BLaER1 treated with 17β-estradiol and CSF1 and Interleukin-3, amounts not matched to agents 10 nM and 100 nM (cell line): ENCODE measurements around the gene MRTFA.
"Not testable (repeated sequence)": the region's sequence is repeated elsewhere in the genome, so short reads cannot be mapped to it uniquely, and the experiment has no call there.

Experiments used
- H3K27ac ChIP-seq, 11 experiments: shearing (Covaris generic); formaldehyde crosslinking; 2 replicates each; pipeline ENCODE4 v1.8.1; 2022
- H3K27me3 ChIP-seq, 11 experiments: shearing (Covaris generic); formaldehyde crosslinking; 2 replicates each; pipeline ENCODE4 v1.8.1; 2022
- H3K36me3 ChIP-seq, 11 experiments: shearing (Covaris generic); formaldehyde crosslinking; 2 replicates each; pipeline ENCODE4 v1.8.1; 2022
- H3K4me1 ChIP-seq, 10 experiments: shearing (Covaris generic); formaldehyde crosslinking; 2 replicates each; pipeline ENCODE4 v1.8.1; 2022
- H3K4me2 ChIP-seq, 11 experiments: shearing (Covaris generic); formaldehyde crosslinking; 2 replicates each; pipeline ENCODE4 v1.8.1; 2022
- H3K4me3 ChIP-seq, 10 experiments: shearing (Covaris generic); formaldehyde crosslinking; 2 replicates each; pipeline ENCODE4 v1.8.1; 2022
- H3K9ac ChIP-seq, 11 experiments: shearing (Covaris generic); formaldehyde crosslinking; 2 replicates each; pipeline ENCODE4 v1.8.1; 2022
- H3K9me3 ChIP-seq, 11 experiments: shearing (Covaris generic); formaldehyde crosslinking; replicated peaks in 1 of 11; 2 replicates each; pipeline ENCODE4 v1.8.1; 2022
- H4K20me1 ChIP-seq, 11 experiments: shearing (Covaris generic); formaldehyde crosslinking; 2 replicates each; pipeline ENCODE4 v1.8.1; 2022
- Cebpa-rat ChIP-seq, 11 experiments: shearing (Covaris generic); IDR thresholded peaks; 2 replicates each; pipeline ENCODE4 v1.8.1; 2022

MRTFA gene

GRCh38 chr22:40533712-40534378 is 102.7 kb downstream of the MRTFA start:
- H3K4me3 ChIP-seq: peak overlapping the region in 9 of 10 experiments; percentile 4 to 64 (median 46); a peak in 15 of 20 replicates
- H3K36me3 ChIP-seq: peaks cover 0 to 5% (median 0%) of the 10 kb centered on the region in 11 experiments; a peak in 2 of 22 replicates
- peak overlapping the region; percentile 73 to 97 (median 83) for H3K4me2 ChIP-seq
- peaks cover 40 to 70% (median 48%) of the 10 kb centered on the region in 10 experiments for H3K4me1 ChIP-seq
- H3K27ac ChIP-seq: peak overlapping the region; percentile 33 to 80 (median 70); a peak in 21 of 22 replicates
- peaks cover 0 to 11% (median 4%) of the 10 kb centered on the region in 11 experiments; a peak in 12 of 22 replicates for H3K9me3 ChIP-seq
- peaks cover 0 to 58% (median 16%) of the 10 kb centered on the region in 11 experiments; a peak in 8 of 22 replicates for H4K20me1 ChIP-seq
- no peaks in the 10 kb centered on the region for H3K27me3 ChIP-seq
- peak overlapping the region; percentile 34 to 69 (median 54); a peak in 21 of 22 replicates for H3K9ac ChIP-seq
- 0 out of 22 replicates have a peak, but pooled peaks of 1 of the 11 experiments have one; percentile 15 for TF ChIP-seq Cebpa-rat (IDR thresholded peaks at IDR 0.05)

GRCh38 chr22:40531951-40532900 is 104.3 kb downstream of the MRTFA start:
- TF ChIP-seq Cebpa-rat (IDR thresholded peaks at IDR 0.05): no peak
- peaks cover 0 to 5% (median 0%) of the 10 kb centered on the region in 11 experiments; a peak in 6 of 22 replicates for H3K9me3 ChIP-seq
- peak overlapping the region; percentile 73 to 97 (median 83) for H3K4me2 ChIP-seq
- no peaks in the 10 kb centered on the region for H3K27me3 ChIP-seq
- H3K4me1 ChIP-seq: peaks cover 40 to 70% (median 48%) of the 10 kb centered on the region in 10 experiments
- peak overlapping the region in 7 of 11 experiments; percentile 8 to 80 (median 67); a peak in 7 of 22 replicates for H3K27ac ChIP-seq
- peaks cover 0 to 5% (median 0%) of the 10 kb centered on the region in 11 experiments; a peak in 2 of 22 replicates for H3K36me3 ChIP-seq
- H3K4me3 ChIP-seq: peak overlapping the region in 5 of 10 experiments; percentile 36 to 64 (median 50); a peak in 9 of 20 replicates
- peaks cover 0 to 64% (median 16%) of the 10 kb centered on the region in 11 experiments; a peak in 9 of 22 replicates for H4K20me1 ChIP-seq
- peak overlapping the region in 2 of 11 experiments; percentile 66 to 70; a peak in 6 of 22 replicates for H3K9ac ChIP-seq

- H4K20me1 ChIP-seq: peaks cover 0 to 82% (median 23%) of the 10 kb centered on the region in 11 experiments; a peak in 14 of 22 replicates
- not testable (repeated sequence) for H3K27ac ChIP-seq, H3K9ac ChIP-seq
These were observed 106.1 kb downstream of the MRTFA start for GRCh38 chr22:40530391-40530790.

GRCh38 chr22:40529821-40530220 is 106.7 kb downstream of the MRTFA start:
- peak overlapping the region in 4 of 11 experiments; percentile 1 to 8 (median 5); a peak in 3 of 22 replicates for H3K4me2 ChIP-seq
- H3K27ac ChIP-seq: no peak overlapping the region

More at GRCh38 chr22:40530391-40530790, 106.1 kb downstream of the MRTFA start:
- H3K4me3 ChIP-seq, H3K27me3 ChIP-seq, H3K9me3 ChIP-seq, H3K36me3 ChIP-seq: not testable (repeated sequence)
- Histone ChIP-seq H3K4me2 (peak overlapping the region in 3 of 11 experiments; percentile 2 to 8 (median 8); a peak in 2 of 22 replicates), H3K4me1 (peaks cover 37 to 63% (median 44%) of the 10 kb centered on the region in 10 experiments)

GRCh38 chr22:40526960-40527359 is 109.6 kb downstream of the MRTFA start:
- H4K20me1 ChIP-seq: peaks cover 0 to 90% (median 46%) of the 10 kb centered on the region in 11 experiments; a peak in 16 of 22 replicates
- no peaks in the 10 kb centered on the region for H3K27me3 ChIP-seq
- TF ChIP-seq Cebpa-rat (IDR thresholded peaks at IDR 0.05): no peak
- no peak overlapping the region for H3K27ac ChIP-seq
- peaks cover 0 to 6% (median 2%) of the 10 kb centered on the region in 11 experiments; a peak in 7 of 22 replicates for H3K9me3 ChIP-seq
- H3K4me1 ChIP-seq: peaks cover 2 to 38% (median 10%) of the 10 kb centered on the region in 10 experiments
- H3K36me3 ChIP-seq: peaks cover 4 to 15% (median 9%) of the 10 kb centered on the region in 11 experiments; a peak in 11 of 22 replicates
- H3K9ac ChIP-seq: no peak overlapping the region
- no peak overlapping the region for H3K4me3 ChIP-seq
- H3K4me2 ChIP-seq: no peak overlapping the region

More at GRCh38 chr22:40529821-40530220, 106.7 kb downstream of the MRTFA start:
- peaks cover 0 to 5% (median 0%) of the 10 kb centered on the region in 11 experiments; a peak in 2 of 22 replicates for H3K36me3 ChIP-seq
- peaks cover 31 to 60% (median 38%) of the 10 kb centered on the region in 10 experiments for H3K4me1 ChIP-seq
- H3K4me3 ChIP-seq: no peak overlapping the region
- no peak overlapping the region for H3K9ac ChIP-seq
- peaks cover 0 to 85% (median 27%) of the 10 kb centered on the region in 11 experiments; a peak in 15 of 22 replicates for H4K20me1 ChIP-seq
- no peaks in the 10 kb centered on the region for H3K27me3 ChIP-seq
- no peak for TF ChIP-seq Cebpa-rat (IDR thresholded peaks at IDR 0.05)
- H3K9me3 ChIP-seq: no peaks in the 10 kb centered on the region

- H3K4me3 ChIP-seq: no peak overlapping the region
- H3K4me1 ChIP-seq: peaks cover 0 to 23% (median 5%) of the 10 kb centered on the region in 10 experiments; a peak in 8 of 20 replicates
- no peak overlapping the region for H3K4me2 ChIP-seq
- H3K9ac ChIP-seq: no peak overlapping the region
- peaks cover 0 to 88% (median 55%) of the 10 kb centered on the region in 11 experiments; a peak in 17 of 22 replicates for H4K20me1 ChIP-seq
- H3K9me3 ChIP-seq: peaks cover 3 to 22% (median 18%) of the 10 kb centered on the region in 11 experiments; a peak in 19 of 22 replicates
- peaks cover 7 to 25% (median 14%) of the 10 kb centered on the region in 11 experiments; a peak in 13 of 22 replicates for H3K36me3 ChIP-seq
- no peak for TF ChIP-seq Cebpa-rat (IDR thresholded peaks at IDR 0.05)
- H3K27ac ChIP-seq: no peak overlapping the region
- peaks cover 0 to 13% (median 7%) of the 10 kb centered on the region in 11 experiments; a peak in 15 of 22 replicates for H3K27me3 ChIP-seq
These were observed 111.2 kb downstream of the MRTFA start for GRCh38 chr22:40525250-40525884.

GRCh38 chr22:40524392-40525249 is 111.9 kb downstream of the MRTFA start:
- Histone ChIP-seq H3K9me3 (peaks cover 5 to 25% (median 20%) of the 10 kb centered on the region in 11 experiments; a peak in 19 of 22 replicates), H3K9ac (0 out of 22 replicates have a peak overlapping the region, but pooled peaks of 1 of the 11 experiments have one; percentile 12), H3K27ac (no peak overlapping the region), H3K4me2 (no peak overlapping the region), H3K4me1 (peaks cover 0 to 22% (median 5%) of the 10 kb centered on the region in 10 experiments; a peak in 13 of 20 replicates), H3K36me3 (peaks cover 7 to 27% (median 14%) of the 10 kb centered on the region in 11 experiments; a peak in 13 of 22 replicates), H3K4me3 (no peak overlapping the region), H4K20me1 (peaks cover 0 to 88% (median 52%) of the 10 kb centered on the region in 11 experiments; a peak in 16 of 22 replicates), H3K27me3 (peaks cover 0 to 18% (median 10%) of the 10 kb centered on the region in 11 experiments; a peak in 15 of 22 replicates)
- TF ChIP-seq Cebpa-rat (IDR thresholded peaks at IDR 0.05): peak in 7 of 11 experiments; percentile 8 to 71 (median 40); a peak in 9 of 22 replicates
